HEK293T (cell line): ENCODE measurements around the gene DLG2.

Experiments
- ARNT ChIP-seq: fragments of 450-650 bp; IDR thresholded peaks from 2 replicates; pipeline ENCODE4 v1.6.1; 2017; ENCODE audit warnings: mild to moderate bottlenecking
- BHLHE40 ChIP-seq: fragments of 450-650 bp; IDR thresholded peaks from 2 replicates; pipeline ENCODE4 v1.6.1; 2016; ENCODE audit warnings: mild to moderate bottlenecking, moderate library complexity, borderline replicate concordance
- ELF4 ChIP-seq: fragments of 450-650 bp; IDR thresholded peaks from 2 replicates; pipeline ENCODE4 v1.6.1; 2017; ENCODE audit warnings: antibody characterized with exemption
- FOXK2 ChIP-seq: fragments of 450-650 bp; IDR thresholded peaks from 2 replicates; pipeline ENCODE4 v1.6.1; 2016; ENCODE audit warnings: mild to moderate bottlenecking
- FOXM1 ChIP-seq: fragments of 450-650 bp; IDR thresholded peaks from 2 replicates; pipeline ENCODE4 v1.6.1; 2017; ENCODE audit warnings: mild to moderate bottlenecking, borderline replicate concordance
- L3MBTL2 ChIP-seq: fragments of 450-650 bp; conservative IDR thresholded peaks from 2 replicates; pipeline ENCODE4 v1.6.1; 2016; ENCODE audit warnings: mild to moderate bottlenecking
- LEF1 ChIP-seq: fragments of 450-650 bp; IDR thresholded peaks from 2 replicates; pipeline ENCODE4 v1.6.1; 2017; ENCODE audit warnings: mild to moderate bottlenecking, borderline replicate concordance
- NFRKB ChIP-seq: fragments of 450-650 bp; IDR thresholded peaks from 2 replicates; pipeline ENCODE4 v1.6.1; 2016; ENCODE audit warnings: mild to moderate bottlenecking, moderate library complexity
- SP1 ChIP-seq: fragments of 450-650 bp; IDR thresholded peaks from 2 replicates; pipeline ENCODE4 v1.6.1; 2017
- SUZ12 ChIP-seq: fragments of 450-650 bp; IDR thresholded peaks from 2 replicates; pipeline ENCODE4 v1.6.1; 2016; ENCODE audit warnings: mild to moderate bottlenecking
- TARDBP ChIP-seq: fragments of 450-650 bp; IDR thresholded peaks from 2 replicates; pipeline ENCODE4 v1.6.1; 2016
- ZNF384 ChIP-seq: fragments of 450-650 bp; IDR thresholded peaks from 2 replicates; pipeline ENCODE4 v1.6.1; 2016
- TF ChIP-seq, protein P1 (sequence below): fragments of 450-650 bp; IDR thresholded peaks from 2 replicates; pipeline ENCODE4 v1.6.1; 2016

- TF ChIP-seq FOXM1 (no peak), ZNF384 (no peak), NFRKB (no peak), ELF4 (no peak), LEF1 (no peak), SP1 (no peak), BHLHE40 (no peak), SUZ12 (no peak), TARDBP (no peak), L3MBTL2 (no peak), ARNT (no peak), FOXK2 (no peak)
- TF ChIP-seq, protein P1, sequence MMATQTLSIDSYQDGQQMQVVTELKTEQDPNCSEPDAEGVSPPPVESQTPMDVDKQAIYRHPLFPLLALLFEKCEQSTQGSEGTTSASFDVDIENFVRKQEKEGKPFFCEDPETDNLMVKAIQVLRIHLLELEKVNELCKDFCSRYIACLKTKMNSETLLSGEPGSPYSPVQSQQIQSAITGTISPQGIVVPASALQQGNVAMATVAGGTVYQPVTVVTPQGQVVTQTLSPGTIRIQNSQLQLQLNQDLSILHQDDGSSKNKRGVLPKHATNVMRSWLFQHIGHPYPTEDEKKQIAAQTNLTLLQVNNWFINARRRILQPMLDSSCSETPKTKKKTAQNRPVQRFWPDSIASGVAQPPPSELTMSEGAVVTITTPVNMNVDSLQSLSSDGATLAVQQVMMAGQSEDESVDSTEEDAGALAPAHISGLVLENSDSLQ = no peak
Observed at GRCh38 chr11:85180528-85180927, 446.6 kb downstream of the DLG2 start.
